Measurements from ENCODE around the gene CEP170B.
"Not testable (repeated sequence)": the region's sequence is repeated elsewhere in the genome, so short reads cannot be mapped to it uniquely, and the experiment has no call there.

Gene CEP170B

GRCh38 chr14:104844306-104845032, 20.6 kb upstream of the CEP170B start:
- no peak for DNase-seq

GRCh38 chr14:104845033-104845666, 19.9 kb upstream of the CEP170B start:
- DNase-seq: no peak

GRCh38 chr14:104845834-104846441, 19.1 kb upstream of the CEP170B start:
- no peak for DNase-seq

GRCh38 chr14:104852280-104852663, 12.8 kb upstream of the CEP170B start:
- DNase-seq: no peak

GRCh38 chr14:104855532-104856090, 9.5 kb upstream of the CEP170B start:
- DNase-seq: no peak

GRCh38 chr14:104856157-104856868, 8.8 kb upstream of the CEP170B start:
- no peak for DNase-seq

GRCh38 chr14:104856869-104857860, 7.9 kb upstream of the CEP170B start:
- DNase-seq: no peak

GRCh38 chr14:104857931-104858330, 7.1 kb upstream of the CEP170B start:
- DNase-seq: not testable (repeated sequence)

- no peak for DNase-seq
Observed at GRCh38 chr14:104858811-104859426, 6.1 kb upstream of the CEP170B start.

GRCh38 chr14:104859900-104860299, 5.2 kb upstream of the CEP170B start:
- no peak for DNase-seq

- no peak for DNase-seq
Observed at GRCh38 chr14:104860414-104860813, 4.7 kb upstream of the CEP170B start.

- no peak for DNase-seq
Observed at GRCh38 chr14:104863131-104863862, 1.8 kb upstream of the CEP170B start.

GRCh38 chr14:104863923-104864266, 1.2 kb upstream of the CEP170B start:
- DNase-seq: no peak

GRCh38 chr14:104864267-104865080, 594 bp upstream of the CEP170B start:
- DNase-seq: no peak

- DNase-seq: no peak
Observed at GRCh38 chr14:104865631-104866441, 768 bp downstream of the CEP170B start.

- no peak for DNase-seq
Observed at GRCh38 chr14:104866451-104867370, 1.6 kb downstream of the CEP170B start.

- DNase-seq: no peak
Observed at GRCh38 chr14:104867371-104868059, 2.4 kb downstream of the CEP170B start.

All from NCI-H1048 (cell line).